Measurements from ENCODE around the gene C22orf39.

The C22orf39 gene

DNA sequence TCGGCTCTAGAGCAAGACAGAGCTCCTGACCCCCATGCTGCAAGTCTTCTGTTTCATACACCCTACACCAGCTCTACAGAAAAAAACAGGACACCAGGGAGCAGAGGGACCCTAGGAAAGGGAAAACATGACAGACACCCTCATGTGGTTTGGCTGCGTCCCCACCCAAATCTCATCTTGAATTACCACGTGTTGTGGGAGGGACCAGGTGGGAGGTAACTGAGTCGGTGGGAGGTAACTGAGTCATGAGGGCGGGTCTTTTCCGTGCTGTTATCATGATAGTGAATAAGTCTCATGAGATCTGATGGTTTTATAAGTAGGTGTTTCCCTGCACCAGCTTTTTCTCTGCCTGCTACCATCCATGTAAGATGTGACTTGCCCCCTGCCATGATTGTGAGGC lies 6.6 kb upstream of the C22orf39 start:
- TF ChIP-seq, protein P1, sequence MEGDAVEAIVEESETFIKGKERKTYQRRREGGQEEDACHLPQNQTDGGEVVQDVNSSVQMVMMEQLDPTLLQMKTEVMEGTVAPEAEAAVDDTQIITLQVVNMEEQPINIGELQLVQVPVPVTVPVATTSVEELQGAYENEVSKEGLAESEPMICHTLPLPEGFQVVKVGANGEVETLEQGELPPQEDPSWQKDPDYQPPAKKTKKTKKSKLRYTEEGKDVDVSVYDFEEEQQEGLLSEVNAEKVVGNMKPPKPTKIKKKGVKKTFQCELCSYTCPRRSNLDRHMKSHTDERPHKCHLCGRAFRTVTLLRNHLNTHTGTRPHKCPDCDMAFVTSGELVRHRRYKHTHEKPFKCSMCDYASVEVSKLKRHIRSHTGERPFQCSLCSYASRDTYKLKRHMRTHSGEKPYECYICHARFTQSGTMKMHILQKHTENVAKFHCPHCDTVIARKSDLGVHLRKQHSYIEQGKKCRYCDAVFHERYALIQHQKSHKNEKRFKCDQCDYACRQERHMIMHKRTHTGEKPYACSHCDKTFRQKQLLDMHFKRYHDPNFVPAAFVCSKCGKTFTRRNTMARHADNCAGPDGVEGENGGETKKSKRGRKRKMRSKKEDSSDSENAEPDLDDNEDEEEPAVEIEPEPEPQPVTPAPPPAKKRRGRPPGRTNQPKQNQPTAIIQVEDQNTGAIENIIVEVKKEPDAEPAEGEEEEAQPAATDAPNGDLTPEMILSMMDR (IDR thresholded peaks at IDR 0.05; ENCODE audit: low read depth, low read length, missing control alignments): no peak
- DNase-seq (ENCODE audit: extremely low read depth, low read depth): no peak
- no peak overlapping the region for H3K4me3 ChIP-seq (replicated peaks; ENCODE audit: low read depth, low read length)

DNA sequence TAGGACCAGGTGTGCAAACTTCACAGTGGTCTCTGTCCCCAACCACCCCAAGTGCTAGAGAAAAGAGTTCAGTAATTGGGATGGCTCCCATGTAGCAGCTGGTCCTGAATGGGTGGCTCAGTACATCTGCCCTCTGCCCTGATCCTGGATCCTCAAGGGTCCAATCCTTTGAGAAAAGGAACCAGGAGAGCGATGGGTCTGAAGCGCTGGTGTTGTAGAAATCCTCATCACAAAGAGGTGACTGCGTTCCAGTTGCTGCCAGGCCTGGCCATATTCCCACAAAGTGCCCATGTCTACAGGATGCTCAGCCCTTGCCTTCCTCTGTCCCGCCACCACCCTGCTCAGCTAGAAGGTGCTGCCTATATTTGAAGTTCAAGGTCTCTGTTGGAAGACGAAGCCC lies 6.2 kb upstream of the C22orf39 start:
- H3K4me3 ChIP-seq (replicated peaks; ENCODE audit: low read depth, low read length): no peak overlapping the region
- TF ChIP-seq, protein P1 (IDR thresholded peaks at IDR 0.05; ENCODE audit: low read depth, low read length, missing control alignments): no peak
- no peak for DNase-seq (ENCODE audit: extremely low read depth, low read depth)

DNA sequence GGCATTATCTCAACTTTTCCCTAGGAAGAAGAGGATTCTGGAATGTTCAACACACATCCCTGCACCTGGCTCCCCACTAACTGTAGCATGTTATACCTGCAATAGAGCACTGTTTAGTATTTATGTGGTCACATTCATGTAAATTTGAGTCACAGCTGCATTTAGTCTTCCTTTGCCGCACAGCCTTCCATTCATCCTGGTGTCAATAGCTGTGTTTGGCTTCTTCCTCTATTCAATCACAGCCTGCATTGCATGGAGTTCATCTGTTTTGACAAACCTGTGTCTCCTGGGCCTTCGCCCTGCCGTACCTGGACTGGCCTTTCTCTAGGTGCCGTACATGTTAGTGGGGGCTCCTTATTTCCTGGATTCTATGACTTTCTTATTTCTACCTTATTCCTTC lies 4.1 kb upstream of the C22orf39 start:
- DNase-seq (ENCODE audit: extremely low read depth, low read depth): no peak
- no peak overlapping the region for H3K4me3 ChIP-seq (replicated peaks; ENCODE audit: low read depth, low read length)
- TF ChIP-seq, protein P1 (IDR thresholded peaks at IDR 0.05; ENCODE audit: low read depth, low read length, missing control alignments): no peak

DNA sequence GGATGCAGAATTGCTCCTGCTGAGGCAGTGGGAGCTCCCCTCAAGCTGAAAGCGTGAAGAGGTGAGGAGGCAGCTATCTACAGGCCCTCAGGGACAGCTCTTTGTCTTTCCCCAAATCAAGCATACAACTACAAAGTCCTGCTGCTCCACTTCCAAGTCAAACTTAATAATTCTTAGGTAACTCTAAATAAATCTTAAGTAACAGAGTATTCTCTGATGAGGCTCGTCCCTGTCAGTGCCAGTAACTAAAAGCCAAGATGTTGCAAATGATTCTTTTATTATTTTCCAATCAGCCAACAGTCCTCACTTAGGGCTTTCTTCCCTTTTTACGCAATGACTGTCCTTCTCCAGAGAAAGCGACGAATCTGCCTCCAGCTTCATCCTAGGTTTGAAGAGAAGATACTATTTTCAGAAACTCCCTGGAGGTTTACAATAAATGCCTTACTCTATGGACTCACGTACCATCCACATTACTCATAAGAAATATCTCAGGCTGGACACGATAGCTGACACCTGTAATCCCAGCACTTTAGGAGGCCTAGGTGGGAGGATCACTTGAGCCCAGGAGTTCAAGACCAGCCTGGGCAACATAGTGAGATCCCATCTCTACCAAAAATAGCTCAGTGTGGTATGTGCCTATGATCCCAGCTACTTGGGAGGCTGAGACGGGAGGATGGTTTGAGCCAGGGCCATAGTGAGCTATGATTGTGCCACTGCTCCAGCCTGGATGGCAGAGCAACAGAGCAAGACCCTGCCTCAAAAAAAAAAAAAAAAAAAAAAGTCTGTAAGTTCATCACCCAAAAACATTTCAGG lies 3.1 kb upstream of the C22orf39 start:
- TF ChIP-seq, protein P1 (IDR thresholded peaks at IDR 0.05; ENCODE audit: low read depth, low read length, missing control alignments): no peak
- DNase-seq (ENCODE audit: extremely low read depth, low read depth): no peak
- H3K4me3 ChIP-seq (replicated peaks; ENCODE audit: low read depth, low read length): no peak overlapping the region

DNA sequence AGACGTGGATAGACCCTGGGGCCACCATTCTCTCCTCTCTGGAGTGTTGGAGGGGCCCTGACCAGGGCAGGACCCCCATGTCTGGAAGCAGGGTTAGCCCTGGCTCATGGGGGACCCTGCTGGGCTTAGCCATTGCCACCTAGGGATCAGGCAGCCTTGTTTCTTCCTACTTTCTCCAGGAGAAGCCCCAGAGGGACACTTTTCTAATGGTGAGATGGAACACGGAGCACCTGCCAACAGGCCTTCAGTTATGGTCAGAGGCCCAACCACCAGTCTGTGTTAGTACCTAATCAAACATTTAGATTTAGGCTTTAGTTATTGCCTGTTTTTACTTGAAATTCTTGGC lies 1.9 kb upstream of the C22orf39 start:
- TF ChIP-seq, protein P1 (IDR thresholded peaks at IDR 0.05; ENCODE audit: low read depth, low read length, missing control alignments): no peak
- H3K4me3 ChIP-seq (replicated peaks; ENCODE audit: low read depth, low read length): no peak overlapping the region
- DNase-seq (ENCODE audit: extremely low read depth, low read depth): no peak

DNA sequence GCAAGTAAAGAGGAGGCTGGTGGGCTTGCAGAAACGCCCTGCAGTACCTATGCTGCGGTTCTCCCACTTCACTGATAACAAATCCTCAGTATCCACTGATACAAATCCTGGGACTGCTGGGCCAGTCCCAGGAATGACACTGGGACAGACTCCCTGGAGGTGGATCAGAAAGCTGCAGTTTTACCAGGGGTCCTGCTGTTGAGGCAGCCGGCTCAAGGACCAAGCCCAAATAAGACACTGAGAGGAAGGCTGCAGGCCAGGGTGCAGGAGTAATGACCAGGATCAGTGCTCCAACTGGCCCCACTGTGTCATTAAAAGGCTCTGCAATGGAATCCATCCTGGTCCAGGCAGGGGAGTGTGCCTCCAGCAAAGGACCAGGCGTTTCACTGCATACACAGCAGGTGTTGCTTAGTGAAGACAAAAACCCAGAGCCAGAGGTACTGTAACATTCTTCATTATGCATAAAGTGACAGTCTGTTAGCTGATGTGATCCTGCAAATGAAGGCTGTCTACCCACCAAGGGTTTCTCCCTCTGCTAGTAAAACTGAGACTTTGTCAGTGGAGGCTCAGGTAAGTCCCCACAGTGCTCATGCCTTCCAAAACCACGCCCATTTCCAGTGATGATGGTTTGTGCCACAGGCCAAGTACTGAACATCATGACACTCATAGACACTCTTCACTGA lies 1.4 kb upstream of the C22orf39 start:
- DNase-seq (ENCODE audit: extremely low read depth, low read depth): no peak
- TF ChIP-seq, protein P1 (IDR thresholded peaks at IDR 0.05; ENCODE audit: low read depth, low read length, missing control alignments): no peak
- H3K4me3 ChIP-seq (replicated peaks; ENCODE audit: low read depth, low read length): peak overlapping the region; percentile 72
